HepG2 (cell line): Measurements from ENCODE around the gene AHSG. TPM values are rescaled to one million over a fixed set of nuclear protein-coding genes. Genes with fewer than 3 reads are reported as not detected.

Experiments
- BRCA1 ChIP-seq: sonication (generic); formaldehyde crosslinking; IDR thresholded peaks from 2 replicates; pipeline ENCODE4 v1.4.0; 2020; ENCODE audit warnings: missing genetic modification reagents
- HNRNPK ChIP-seq: fragments of 200-400 bp; formaldehyde crosslinking; IDR thresholded peaks from 2 replicates; pipeline ENCODE4 v1.6.1; 2018; ENCODE audit warnings: low read length, low read depth, moderate library complexity, mild to moderate bottlenecking; ENCODE audit not compliant: poor library complexity, severe bottlenecking
- MED8 ChIP-seq: sonication (generic); formaldehyde crosslinking; IDR thresholded peaks from 2 replicates; pipeline ENCODE4 v1.8.1; 2023; ENCODE audit warnings: mild to moderate bottlenecking, missing genetic modification reagents; ENCODE audit not compliant: insufficient replicate concordance
- MEIS2 ChIP-seq: sonication (generic); formaldehyde crosslinking; IDR thresholded peaks from 2 replicates; pipeline ENCODE4 v1.9.0; 2021; ENCODE audit warnings: mild to moderate bottlenecking, missing genetic modification reagents
- MTA1 ChIP-seq: sonication (generic); formaldehyde crosslinking; IDR thresholded peaks from 2 replicates; pipeline ENCODE4 v1.4.0; 2020; ENCODE audit warnings: missing genetic modification reagents, mild to moderate bottlenecking, borderline replicate concordance
- SIX4 ChIP-seq: sonication (generic); formaldehyde crosslinking; IDR thresholded peaks from 2 replicates; pipeline ENCODE4 v1.4.0; 2020; ENCODE audit warnings: missing genetic modification reagents
- SKI ChIP-seq: fragments of 450-650 bp; IDR thresholded peaks from one replicate; pipeline ENCODE4 v1.6.1; 2018; ENCODE audit warnings: mild to moderate bottlenecking; ENCODE audit not compliant: partially characterized antibody
- ZBTB1 ChIP-seq: sonication (generic); formaldehyde crosslinking; IDR thresholded peaks from 2 replicates; pipeline ENCODE4 v1.4.0; 2020; ENCODE audit warnings: missing genetic modification reagents, borderline replicate concordance
- ZNF121 ChIP-seq: sonication (generic); formaldehyde crosslinking; IDR thresholded peaks from 2 replicates; pipeline ENCODE4 v1.5.0; 2020; ENCODE audit warnings: mild to moderate bottlenecking, missing genetic modification reagents
- ZNF235 ChIP-seq: sonication (generic); formaldehyde crosslinking; IDR thresholded peaks from 2 replicates; pipeline ENCODE4 v1.8.1; 2023; ENCODE audit warnings: mild to moderate bottlenecking, missing genetic modification reagents, borderline replicate concordance
- ZNF333 ChIP-seq: sonication (generic); formaldehyde crosslinking; IDR thresholded peaks from 2 replicates; pipeline ENCODE4 v1.4.0; 2020; ENCODE audit warnings: mild to moderate bottlenecking, missing genetic modification reagents, borderline replicate concordance
- ZNF703 ChIP-seq: sonication (generic); formaldehyde crosslinking; IDR thresholded peaks from 2 replicates; pipeline ENCODE4 v1.5.1; 2020; ENCODE audit warnings: missing genetic modification reagents, mild to moderate bottlenecking, moderate library complexity, borderline replicate concordance
- ZNF768 ChIP-seq: sonication (generic); formaldehyde crosslinking; IDR thresholded peaks from 2 replicates; pipeline ENCODE4 v1.4.0; 2020; ENCODE audit warnings: missing genetic modification reagents
- ZNF781 ChIP-seq: sonication (generic); formaldehyde crosslinking; IDR thresholded peaks from 2 replicates; pipeline ENCODE4 v1.5.1; 2020; ENCODE audit warnings: borderline replicate concordance, mild to moderate bottlenecking, missing genetic modification reagents; ENCODE audit errors: not compliant biosample characterization
- ZZZ3 ChIP-seq: sonication (generic); formaldehyde crosslinking; IDR thresholded peaks from 2 replicates; pipeline ENCODE4 v1.4.0; 2020; ENCODE audit warnings: missing genetic modification reagents, mild to moderate bottlenecking, borderline replicate concordance
- polyA plus RNA-seq, 8 experiments: library from polyadenylated mRNA; depleted of rRNA in 3 of 8; stranded (reverse) in 7 of 8; unstranded in 1 of 8; fragments of >200 nt; fragmentation: Illumina TruSeq in 4 of 8; extraction: Trizol in 4 of 8; gene quantifications; 2 replicates each; pipeline versions ENCODE4 v1.2.1 to v1.2.3, GENCODE V29; 2011 to 2016; ENCODE audit warnings: low read depth in 4 of 8, missing spikeins in 1 of 8, mixed read lengths in 1 of 8; ENCODE audit not compliant: insufficient read depth in 1 of 8
- total RNA-seq, 5 experiments: library from RNA; depleted of rRNA; stranded (reverse); fragments of >200 nt; fragmentation: Illumina TruSeq; extraction: Trizol; gene quantifications; 2 replicates each; pipeline ENCODE4 v1.2.3, GENCODE V29; 2016; ENCODE audit warnings: low read depth in 1 of 5
- TF ChIP-seq, protein P1 (sequence below), 2 experiments: sonication (generic) in 1 of 2; formaldehyde crosslinking in 1 of 2; IDR thresholded peaks; 2 replicates each; pipeline versions ENCODE4 v1.4.0 to v1.6.1; 2016 to 2020; ENCODE audit warnings: borderline replicate concordance in 1 of 2, low read depth in 1 of 2, mild to moderate bottlenecking in 1 of 2, missing genetic modification reagents in 1 of 2
- TF ChIP-seq, protein P2 (sequence below): sonication (generic); formaldehyde crosslinking; IDR thresholded peaks from 2 replicates; pipeline ENCODE4 v1.4.0; 2020; ENCODE audit warnings: low read depth, mild to moderate bottlenecking, missing genetic modification reagents
- TF ChIP-seq, protein P3 (sequence below): sonication (generic); formaldehyde crosslinking; IDR thresholded peaks from 2 replicates; pipeline ENCODE4 v1.4.0; 2020; ENCODE audit warnings: mild to moderate bottlenecking, missing genetic modification reagents, borderline replicate concordance
- TF ChIP-seq, protein P4 (sequence below): sonication (generic); formaldehyde crosslinking; IDR thresholded peaks from 2 replicates; pipeline ENCODE4 v1.8.1; 2023; ENCODE audit warnings: missing genetic modification reagents, inconsistent platforms, borderline replicate concordance

The AHSG gene
- total and polyA plus RNA-seq, 2 of the 13 experiments (the other 11 are each of a cell fraction or from before 2014, with no cell fraction given), result 2,043 to 19,152 TPM

DNA sequence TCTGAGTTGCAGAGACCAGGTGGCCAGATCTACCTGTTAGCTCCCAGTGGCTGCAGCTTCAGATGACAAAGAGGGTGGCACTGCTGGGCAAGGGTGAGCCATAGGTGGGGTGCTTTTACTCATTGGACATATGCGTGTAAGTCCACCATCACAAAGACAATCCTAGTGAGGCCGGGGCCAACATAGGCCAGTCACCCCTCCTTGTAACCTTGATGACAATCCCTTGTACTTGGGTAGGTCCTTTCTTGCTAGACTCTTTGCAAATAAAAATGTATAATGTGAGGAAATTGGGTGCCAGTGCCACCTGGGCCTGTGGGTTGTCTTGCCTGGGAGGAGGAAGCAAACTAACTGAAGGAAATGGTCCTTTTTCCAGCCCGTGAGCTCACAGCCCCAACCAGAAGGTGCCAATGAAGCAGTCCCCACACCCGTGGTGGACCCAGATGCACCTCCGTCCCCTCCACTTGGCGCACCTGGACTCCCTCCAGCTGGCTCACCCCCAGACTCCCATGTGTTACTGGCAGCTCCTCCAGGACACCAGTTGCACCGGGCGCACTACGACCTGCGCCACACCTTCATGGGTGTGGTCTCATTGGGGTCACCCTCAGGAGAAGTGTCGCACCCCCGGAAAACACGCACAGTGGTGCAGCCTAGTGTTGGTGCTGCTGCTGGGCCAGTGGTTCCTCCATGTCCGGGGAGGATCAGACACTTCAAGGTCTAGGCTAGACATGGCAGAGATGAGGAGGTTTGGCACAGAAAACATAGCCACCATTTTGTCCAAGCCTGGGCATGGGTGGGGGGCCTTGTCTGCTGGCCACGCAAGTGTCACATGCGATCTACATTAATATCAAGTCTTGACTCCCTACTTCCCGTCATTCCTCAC, 7.6 kb downstream of the AHSG start (continued):
- TF ChIP-seq HNRNPK, result peak; percentile 40
- peak; percentile 47; the same call in 1 of the 2 replicates for TF ChIP-seq ZZZ3 (CRISPR knock-in tag)
- no peak for TF ChIP-seq ZBTB1
- TF ChIP-seq, protein P1, sequence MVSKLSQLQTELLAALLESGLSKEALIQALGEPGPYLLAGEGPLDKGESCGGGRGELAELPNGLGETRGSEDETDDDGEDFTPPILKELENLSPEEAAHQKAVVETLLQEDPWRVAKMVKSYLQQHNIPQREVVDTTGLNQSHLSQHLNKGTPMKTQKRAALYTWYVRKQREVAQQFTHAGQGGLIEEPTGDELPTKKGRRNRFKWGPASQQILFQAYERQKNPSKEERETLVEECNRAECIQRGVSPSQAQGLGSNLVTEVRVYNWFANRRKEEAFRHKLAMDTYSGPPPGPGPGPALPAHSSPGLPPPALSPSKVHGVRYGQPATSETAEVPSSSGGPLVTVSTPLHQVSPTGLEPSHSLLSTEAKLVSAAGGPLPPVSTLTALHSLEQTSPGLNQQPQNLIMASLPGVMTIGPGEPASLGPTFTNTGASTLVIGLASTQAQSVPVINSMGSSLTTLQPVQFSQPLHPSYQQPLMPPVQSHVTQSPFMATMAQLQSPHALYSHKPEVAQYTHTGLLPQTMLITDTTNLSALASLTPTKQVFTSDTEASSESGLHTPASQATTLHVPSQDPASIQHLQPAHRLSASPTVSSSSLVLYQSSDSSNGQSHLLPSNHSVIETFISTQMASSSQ (IDR thresholded peaks at IDR 0.05; ENCODE audit: low read depth), result 0 out of 2 replicates have a peak, but pooled peaks have one; percentile 18
- TF ChIP-seq, protein P1 (CRISPR knock-in tag; IDR thresholded peaks at IDR 0.05; ENCODE audit: borderline replicate concordance), result 0 out of 2 replicates have a peak, but pooled peaks have one; percentile 12
- TF ChIP-seq ZNF703 (CRISPR knock-in tag), result no peak
- TF ChIP-seq MTA1 (CRISPR knock-in tag), result peak; percentile 71; the same call in 1 of the 2 replicates
- TF ChIP-seq, protein P2, sequence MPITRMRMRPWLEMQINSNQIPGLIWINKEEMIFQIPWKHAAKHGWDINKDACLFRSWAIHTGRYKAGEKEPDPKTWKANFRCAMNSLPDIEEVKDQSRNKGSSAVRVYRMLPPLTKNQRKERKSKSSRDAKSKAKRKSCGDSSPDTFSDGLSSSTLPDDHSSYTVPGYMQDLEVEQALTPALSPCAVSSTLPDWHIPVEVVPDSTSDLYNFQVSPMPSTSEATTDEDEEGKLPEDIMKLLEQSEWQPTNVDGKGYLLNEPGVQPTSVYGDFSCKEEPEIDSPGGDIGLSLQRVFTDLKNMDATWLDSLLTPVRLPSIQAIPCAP (CRISPR knock-in tag), result no peak
- TF ChIP-seq MEIS2 (CRISPR knock-in tag), result peak; percentile 81; the same call in 1 of the 2 replicates
- TF ChIP-seq BRCA1 (CRISPR knock-in tag), result peak; percentile 27; the same call in 1 of the 2 replicates
- TF ChIP-seq, protein P3, sequence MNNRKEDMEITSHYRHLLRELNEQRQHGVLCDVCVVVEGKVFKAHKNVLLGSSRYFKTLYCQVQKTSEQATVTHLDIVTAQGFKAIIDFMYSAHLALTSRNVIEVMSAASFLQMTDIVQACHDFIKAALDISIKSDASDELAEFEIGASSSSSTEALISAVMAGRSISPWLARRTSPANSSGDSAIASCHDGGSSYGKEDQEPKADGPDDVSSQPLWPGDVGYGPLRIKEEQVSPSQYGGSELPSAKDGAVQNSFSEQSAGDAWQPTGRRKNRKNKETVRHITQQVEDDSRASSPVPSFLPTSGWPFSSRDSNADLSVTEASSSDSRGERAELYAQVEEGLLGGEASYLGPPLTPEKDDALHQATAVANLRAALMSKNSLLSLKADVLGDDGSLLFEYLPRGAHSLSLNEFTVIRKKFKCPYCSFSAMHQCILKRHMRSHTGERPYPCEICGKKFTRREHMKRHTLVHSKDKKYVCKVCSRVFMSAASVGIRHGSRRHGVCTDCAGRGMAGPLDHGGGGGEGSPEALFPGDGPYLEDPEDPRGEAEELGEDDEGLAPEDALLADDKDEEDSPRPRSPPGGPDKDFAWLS (CRISPR knock-in tag), result no peak
- no peak for TF ChIP-seq SKI
- TF ChIP-seq ZNF235 (CRISPR knock-in tag), result peak; percentile 65; the same call in 1 of the 2 replicates
- peak; percentile 60 for TF ChIP-seq ZNF121 (CRISPR knock-in tag)
- TF ChIP-seq, protein P4, sequence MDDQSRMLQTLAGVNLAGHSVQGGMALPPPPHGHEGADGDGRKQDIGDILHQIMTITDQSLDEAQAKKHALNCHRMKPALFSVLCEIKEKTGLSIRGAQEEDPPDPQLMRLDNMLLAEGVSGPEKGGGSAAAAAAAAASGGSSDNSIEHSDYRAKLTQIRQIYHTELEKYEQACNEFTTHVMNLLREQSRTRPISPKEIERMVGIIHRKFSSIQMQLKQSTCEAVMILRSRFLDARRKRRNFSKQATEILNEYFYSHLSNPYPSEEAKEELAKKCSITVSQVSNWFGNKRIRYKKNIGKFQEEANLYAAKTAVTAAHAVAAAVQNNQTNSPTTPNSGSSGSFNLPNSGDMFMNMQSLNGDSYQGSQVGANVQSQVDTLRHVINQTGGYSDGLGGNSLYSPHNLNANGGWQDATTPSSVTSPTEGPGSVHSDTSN (CRISPR knock-in tag), result no peak
- peak; percentile 91 for TF ChIP-seq ZNF333 (CRISPR knock-in tag)
- no peak for TF ChIP-seq ZNF781 (CRISPR knock-in tag)
- peak; percentile 31; the same call in 1 of the 2 replicates for TF ChIP-seq ZNF768 (CRISPR knock-in tag)
- peak; percentile 82 for TF ChIP-seq MED8 (CRISPR knock-in tag)
- TF ChIP-seq SIX4, result no peak
